Mucosa of descending colon (tissue), 3 donors: Measurements from ENCODE around the gene TNFAIP8L3. TPM values are rescaled to one million over a fixed set of nuclear protein-coding genes. Genes with fewer than 3 reads are reported as not detected.

Source experiments
- ATAC-seq: fragments of 200-7000 bp; cut with Tn5 transposase; one replicate; pipeline ENCODE4 v1.9.1; 2020; ENCODE audit warnings: mild to moderate bottlenecking, moderate library complexity
- DNase-seq, 3 donors: peaks; one replicate each; pipeline ENCODE4 v3.0.0-alpha.2; 2020
- H3K36me3 ChIP-seq: fragments of 200-600 bp; one replicate; pipeline ENCODE4 v1.8.0; 2021; ENCODE audit warnings: low read depth, mild to moderate bottlenecking
- H3K4me1 ChIP-seq: fragments of 200-600 bp; one replicate; pipeline ENCODE4 v1.8.0; 2021; ENCODE audit warnings: low read depth, mild to moderate bottlenecking
- H3K4me3 ChIP-seq: fragments of 200-600 bp; one replicate; pipeline ENCODE4 v1.8.0; 2021; ENCODE audit warnings: mild to moderate bottlenecking
- H3K9me3 ChIP-seq: fragments of 200-600 bp; one replicate; pipeline ENCODE4 v1.8.0; 2021; ENCODE audit warnings: mild to moderate bottlenecking
- CTCF ChIP-seq: fragments of 200-600 bp; IDR thresholded peaks from one replicate; pipeline ENCODE4 v1.8.0; 2022; ENCODE audit warnings: antibody characterized with exemption, mild to moderate bottlenecking
- intact Hi-C, 2 donors: fragments of 100-400 bp; cut with DNase I in 1 of 2; cut with micrococcal nuclease in 1 of 2; formaldehyde crosslinking; loops; one replicate each; pipeline versions ENCODE4 v1.11.0 to v1.11.1; 2022; cut with DNase I, micrococcal nuclease
- total RNA-seq, 3 donors: library from RNA; stranded (reverse); fragmentation: NEBNext Ultra II Directional in 2 of 3; extraction: Animal tissue kit (Norgen Biotek cat#: 25700) in 2 of 3; gene quantifications; one replicate each; pipeline versions ENCODE4 v1.2.1 to v1.2.4, GENCODE V29; 2021 to 2023
- donor health status: DM: no; HTN: no; CAD: no; lungs with moderate emphysema.
- donor health status: DM: no; HTN: no; CAD: no.
- donor health status: DM: no; HTN: yes; CAD: no.

TNFAIP8L3 gene
- total RNA-seq, 3 donors from 2014 or later, result 8.2 to 11.2 (median 10.0) TPM

- ATAC-seq, result no peak
- H3K4me3 ChIP-seq, result no peak overlapping the region
- DNase-seq, result no peak
- TF ChIP-seq CTCF, result no peak
- H3K9me3 ChIP-seq, result no peaks in the 10 kb centered on the region
- intact Hi-C loops, result no loop called here
- peaks cover 14% of the 10 kb centered on the region for H3K4me1 ChIP-seq
- H3K36me3 ChIP-seq, result no peaks in the 10 kb centered on the region
Observed at GRCh38 chr15:51049081-51049480, 45.6 kb downstream of the TNFAIP8L3 start.

GRCh38 chr15:51048308-51048707 lies 46.4 kb downstream of the TNFAIP8L3 start:
- no peak for ATAC-seq
- no peaks in the 10 kb centered on the region for H3K36me3 ChIP-seq
- H3K4me1 ChIP-seq, result peaks cover 14% of the 10 kb centered on the region
- H3K4me3 ChIP-seq, result no peak overlapping the region
- no peak for DNase-seq
- H3K9me3 ChIP-seq, result no peaks in the 10 kb centered on the region
- intact Hi-C loops, result no loop called here
- TF ChIP-seq CTCF, result no peak

GRCh38 chr15:51046799-51047449 lies 47.8 kb downstream of the TNFAIP8L3 start:
- peak; percentile 68 for ATAC-seq

GRCh38 chr15:51046016-51046415 lies 48.7 kb downstream of the TNFAIP8L3 start:
- TF ChIP-seq CTCF, result no peak
- Histone ChIP-seq H3K4me3 (no peak overlapping the region), H3K4me1 (peaks cover 14% of the 10 kb centered on the region), H3K9me3 (no peaks in the 10 kb centered on the region), H3K36me3 (no peaks in the 10 kb centered on the region)
- intact Hi-C loops, result no loop called here
- no peak for ATAC-seq
- no peak for DNase-seq

More at GRCh38 chr15:51046799-51047449, 47.8 kb downstream of the TNFAIP8L3 start:
- no peak for TF ChIP-seq CTCF
- peak; percentile 48 to 76 (median 51) for DNase-seq
- Histone ChIP-seq H3K9me3 (no peaks in the 10 kb centered on the region), H3K4me1 (peaks cover 14% of the 10 kb centered on the region), H3K4me3 (no peak overlapping the region), H3K36me3 (no peaks in the 10 kb centered on the region)
- intact Hi-C loops, result no loop called here

GRCh38 chr15:51044037-51044727 lies 50.5 kb downstream of the TNFAIP8L3 start:
- ATAC-seq (no peak), DNase-seq (no peak)
- intact Hi-C loops, result no loop called here
- no peak for TF ChIP-seq CTCF
- H3K4me3 ChIP-seq, result no peak overlapping the region
- H3K36me3 ChIP-seq, result no peaks in the 10 kb centered on the region
- peaks cover 14% of the 10 kb centered on the region for H3K4me1 ChIP-seq
- no peaks in the 10 kb centered on the region for H3K9me3 ChIP-seq
